ENCODE results near the gene PPTC7. TPM values are rescaled to one million over a fixed set of nuclear protein-coding genes. Genes with fewer than 3 reads are reported as not detected.

PPTC7 gene
- total and polyA plus RNA-seq, 2 of the 13 experiments (the other 11 are each of a cell fraction or from before 2014, with no cell fraction given): 4.8 to 12.3 TPM

- TF ChIP-seq PBX2 (CRISPR knock-in tag; IDR thresholded peaks at IDR 0.05) (no peak), IKZF1 (IDR thresholded peaks at IDR 0.05) (no peak), ZNF556 (CRISPR knock-in tag; IDR thresholded peaks at IDR 0.05; ENCODE audit: borderline replicate concordance) (no peak; the same call in 1 of the 2 replicates), ZNF143 (CRISPR knock-in tag; IDR thresholded peaks at IDR 0.05) (0 out of 2 replicates have a peak, but pooled peaks have one; percentile 45), ZNF17 (CRISPR knock-in tag; IDR thresholded peaks at IDR 0.05) (no peak), ZNF235 (CRISPR knock-in tag; IDR thresholded peaks at IDR 0.05; ENCODE audit: borderline replicate concordance) (no peak), FOXO1 (CRISPR knock-in tag; IDR thresholded peaks at IDR 0.05) (peak; percentile 73), ZNF280D (CRISPR knock-in tag; IDR thresholded peaks at IDR 0.05) (no peak), TERF1 (CRISPR knock-in tag; IDR thresholded peaks at IDR 0.05) (no peak), GPBP1L1 (CRISPR knock-in tag; IDR thresholded peaks at IDR 0.05) (no peak), CCAR2 (optimal IDR thresholded peaks at IDR 0.05; ENCODE audit: low read depth, low read length) (no peak), ATF6 (CRISPR knock-in tag; conservative IDR thresholded peaks at IDR 0.05) (0 out of 2 replicates have a peak, but pooled peaks have one; percentile 38), ZBTB39 (CRISPR knock-in tag; IDR thresholded peaks at IDR 0.05) (no peak), MNT (IDR thresholded peaks at IDR 0.05) (no peak), CBFB (CRISPR knock-in tag; IDR thresholded peaks at IDR 0.05) (peak; percentile 57; the same call in 1 of the 2 replicates), MED13 (CRISPR knock-in tag; IDR thresholded peaks at IDR 0.05) (peak; percentile 44; the same call in 1 of the 2 replicates), GATA4 (IDR thresholded peaks at IDR 0.05; ENCODE audit: borderline replicate concordance, low read depth) (no peak)
These were observed 8.4 kb upstream of the PPTC7 start (continued) for GRCh38 chr12:110591451-110592051.
